PC-9 (cell line): ENCODE data around the gene CDK17. TPM values are rescaled to one million over a fixed set of nuclear protein-coding genes. Genes with fewer than 3 reads are reported as not detected.
"Not testable (repeated sequence)": the region's sequence is repeated elsewhere in the genome, so short reads cannot be mapped to it uniquely, and the experiment has no call there.

Experiments
- BruUV-seq: library from RNA; stranded (reverse); fragments of 400-500 nt; replicated peaks from 2 replicates; lab custom pipeline; 2021; lab: Mats Ljungman, UMichigan
- CTCF ChIA-PET: fragments of 300-600 bp; sonication (Branson Sonifier 250); formaldehyde crosslinking; loops from one replicate; lab custom pipeline; 2022; ENCODE audit warnings: antibody characterized with exemption; lab: Charles Lee
- POLR2A ChIA-PET: fragments of 300-600 bp; sonication (Branson Sonifier 250); formaldehyde crosslinking; loops from one replicate; lab custom pipeline; 2022; ENCODE audit warnings: antibody characterized with exemption; ENCODE audit not compliant: unreplicated experiment; lab: Charles Lee
- DNase-seq, 2 experiments: peaks; one replicate each; pipeline versions ENCODE4 v3.0.0 to v3.0.0-alpha.2; 2015 to 2022; ENCODE audit warnings: mixed read lengths in 1 of 2
- H2AFZ ChIP-seq: fragments of 200-600 bp; sonication (generic); 2 replicates; pipeline ENCODE4 v1.8.1; 2017; ENCODE audit warnings: antibody characterized with exemption
- H3F3A ChIP-seq: fragments of 200-600 bp; sonication (generic); 2 replicates; pipeline ENCODE4 v1.8.1; 2017; ENCODE audit warnings: antibody characterized with exemption, mild to moderate bottlenecking, low read depth; ENCODE audit not compliant: insufficient read depth
- H3K27ac ChIP-seq: fragments of 200-600 bp; sonication (generic); 2 replicates; pipeline ENCODE4 v1.6.1; 2016; ENCODE audit warnings: mixed run types
- H3K27me3 ChIP-seq: fragments of 200-600 bp; sonication (generic); 2 replicates; pipeline ENCODE4 v1.6.1; 2016; ENCODE audit warnings: low read depth, mixed run types; ENCODE audit not compliant: insufficient read depth
- H3K36me3 ChIP-seq: fragments of 200-600 bp; sonication (generic); 2 replicates; pipeline ENCODE4 v1.6.1; 2016; ENCODE audit warnings: low read depth, mixed run types
- H3K4me1 ChIP-seq: fragments of 200-600 bp; sonication (generic); replicated peaks from 2 replicates; pipeline ENCODE4 v1.6.1; 2016; ENCODE audit warnings: mixed run types; ENCODE audit not compliant: insufficient read depth
- H3K4me2 ChIP-seq: fragments of 200-600 bp; sonication (generic); 2 replicates; pipeline ENCODE4 v1.6.1; 2017; ENCODE audit warnings: mixed run types
- H3K4me3 ChIP-seq: fragments of 200-600 bp; sonication (generic); 2 replicates; pipeline ENCODE4 v1.6.1; 2016; ENCODE audit warnings: mixed run types
- H3K79me2 ChIP-seq: fragments of 200-600 bp; sonication (generic); 2 replicates; pipeline ENCODE4 v1.6.1; 2017; ENCODE audit warnings: low read depth, mixed run types
- H3K9me2 ChIP-seq: fragments of 200-600 bp; sonication (generic); 2 replicates; pipeline ENCODE4 v1.8.1; 2017; ENCODE audit warnings: mild to moderate bottlenecking; ENCODE audit not compliant: insufficient read depth
- H3K9me3 ChIP-seq: fragments of 200-600 bp; sonication (generic); 2 replicates; pipeline ENCODE4 v1.8.1; 2016; ENCODE audit warnings: low read depth; ENCODE audit not compliant: insufficient read depth
- H4K20me1 ChIP-seq: fragments of 200-600 bp; sonication (generic); 2 replicates; pipeline ENCODE4 v1.8.1; 2017; ENCODE audit not compliant: insufficient read depth
- EZH2 ChIP-seq: fragments of 200-600 bp; sonication (generic); IDR thresholded peaks from 2 replicates; pipeline ENCODE4 v1.8.0; 2017; ENCODE audit warnings: antibody characterized with exemption, low read depth
- intact Hi-C: fragments of 100-400 bp; cut with micrococcal nuclease; formaldehyde crosslinking; loops from one replicate; pipeline ENCODE4 v1.10.0; 2022; ENCODE audit not compliant: unreplicated experiment
- total RNA-seq: library from RNA; stranded (reverse); gene quantifications from 2 replicates; pipeline ENCODE4 v1.2.3, GENCODE V29; 2021
- TF ChIP-seq, protein P1 (sequence below): fragments of 200-600 bp; sonication (generic); conservative IDR thresholded peaks from 2 replicates; pipeline ENCODE4 v1.6.1; 2017; ENCODE audit warnings: mixed run types, antibody characterized with exemption, mild to moderate bottlenecking, moderate library complexity

Gene CDK17
- total RNA-seq, 1 experiment from 2014 or later, result 29.0 TPM

DNA sequence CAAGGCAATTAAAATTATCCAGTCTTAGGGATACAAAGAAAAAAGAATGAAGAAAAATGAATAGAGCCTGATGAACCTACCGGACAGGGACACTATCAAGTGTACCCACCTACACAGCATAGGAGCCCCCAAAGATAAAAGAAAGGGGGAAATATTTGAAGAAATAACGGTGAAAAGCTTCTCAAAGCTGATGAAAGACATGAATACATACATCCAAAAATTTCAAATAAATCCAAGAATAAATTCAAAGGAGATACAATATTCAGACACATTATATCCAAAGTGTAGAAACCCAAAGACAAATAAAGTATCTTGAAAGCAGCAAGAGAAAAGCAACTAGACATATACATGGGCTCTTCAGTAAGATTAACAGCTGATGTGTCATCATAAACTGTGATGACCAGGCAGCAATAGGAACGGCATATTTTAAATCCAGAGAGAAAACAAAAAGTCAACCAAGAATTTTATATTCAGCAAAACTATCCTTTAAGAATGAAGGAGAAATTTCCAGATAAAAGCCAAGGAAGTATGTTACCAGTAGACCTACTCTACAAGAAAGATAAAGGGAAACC is 56.0 kb downstream of the CDK17 start:
- Histone ChIP-seq H3K27ac (no peak overlapping the region), H3F3A (peaks cover 18% of the 10 kb centered on the region), H4K20me1 (peaks cover 21% of the 10 kb centered on the region), H3K79me2 (peaks cover 86% of the 10 kb centered on the region), H3K9me2 (no peaks in the 10 kb centered on the region), H3K36me3 (peaks cover 13% of the 10 kb centered on the region), H3K9me3 (peaks cover 12% of the 10 kb centered on the region), H2AFZ (no peak overlapping the region), H3K4me2 (no peak overlapping the region), H3K4me3 (no peak overlapping the region), H3K27me3 (no peaks in the 10 kb centered on the region), H3K4me1 (no peaks in the 10 kb centered on the region)
- CTCF ChIA-PET, result no interaction called here
- BruUV-seq, result no TSS peak
- intact Hi-C loops, result no loop called here
- POLR2A ChIA-PET, result no interaction called here
- TF ChIP-seq, protein P1, sequence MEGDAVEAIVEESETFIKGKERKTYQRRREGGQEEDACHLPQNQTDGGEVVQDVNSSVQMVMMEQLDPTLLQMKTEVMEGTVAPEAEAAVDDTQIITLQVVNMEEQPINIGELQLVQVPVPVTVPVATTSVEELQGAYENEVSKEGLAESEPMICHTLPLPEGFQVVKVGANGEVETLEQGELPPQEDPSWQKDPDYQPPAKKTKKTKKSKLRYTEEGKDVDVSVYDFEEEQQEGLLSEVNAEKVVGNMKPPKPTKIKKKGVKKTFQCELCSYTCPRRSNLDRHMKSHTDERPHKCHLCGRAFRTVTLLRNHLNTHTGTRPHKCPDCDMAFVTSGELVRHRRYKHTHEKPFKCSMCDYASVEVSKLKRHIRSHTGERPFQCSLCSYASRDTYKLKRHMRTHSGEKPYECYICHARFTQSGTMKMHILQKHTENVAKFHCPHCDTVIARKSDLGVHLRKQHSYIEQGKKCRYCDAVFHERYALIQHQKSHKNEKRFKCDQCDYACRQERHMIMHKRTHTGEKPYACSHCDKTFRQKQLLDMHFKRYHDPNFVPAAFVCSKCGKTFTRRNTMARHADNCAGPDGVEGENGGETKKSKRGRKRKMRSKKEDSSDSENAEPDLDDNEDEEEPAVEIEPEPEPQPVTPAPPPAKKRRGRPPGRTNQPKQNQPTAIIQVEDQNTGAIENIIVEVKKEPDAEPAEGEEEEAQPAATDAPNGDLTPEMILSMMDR, result no peak
- no peak for TF ChIP-seq EZH2
- no peak for DNase-seq

DNA sequence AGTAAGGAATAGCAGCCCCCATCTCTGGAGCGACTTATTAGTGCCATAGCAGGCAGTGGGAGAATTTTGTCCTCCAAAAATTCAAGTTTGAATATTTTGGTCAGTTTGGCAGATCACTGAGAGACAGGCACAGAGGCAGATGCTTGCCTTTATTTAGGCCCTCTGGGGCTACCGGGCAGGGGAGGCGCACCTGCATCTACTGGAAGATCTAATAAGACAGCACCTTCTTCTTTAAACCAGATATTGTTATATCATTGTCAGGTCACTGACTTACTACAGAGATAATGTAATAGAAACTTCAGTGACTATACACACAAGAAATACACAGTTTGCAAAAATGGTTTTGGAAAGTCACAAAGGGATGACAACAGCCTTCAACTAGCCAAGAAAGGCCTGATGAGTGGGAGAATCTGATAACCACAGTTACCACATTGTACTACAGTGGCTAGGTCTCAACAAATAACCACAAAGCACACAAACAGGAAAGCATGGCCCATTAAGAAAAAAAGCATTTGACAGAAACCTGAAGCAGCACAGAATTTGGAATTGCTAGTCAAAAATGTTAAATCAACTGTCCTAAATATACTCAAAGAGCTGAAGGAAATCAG is 56.8 kb downstream of the CDK17 start:
- Histone ChIP-seq H3K4me2 (no peak overlapping the region), H3K4me1 (no peaks in the 10 kb centered on the region), H3K9me3 (peaks cover 12% of the 10 kb centered on the region), H3K4me3 (no peak overlapping the region), H3F3A (peaks cover 11% of the 10 kb centered on the region), H2AFZ (no peak overlapping the region), H3K27ac (no peak overlapping the region), H3K9me2 (no peaks in the 10 kb centered on the region), H4K20me1 (peaks cover 14% of the 10 kb centered on the region), H3K27me3 (no peaks in the 10 kb centered on the region), H3K36me3 (peaks cover 13% of the 10 kb centered on the region), H3K79me2 (peaks cover 84% of the 10 kb centered on the region)
- CTCF ChIA-PET, result no interaction called here
- DNase-seq, result no peak
- intact Hi-C loops, result no loop called here
- BruUV-seq, result no TSS peak
- TF ChIP-seq, protein P1, result no peak
- no peak for TF ChIP-seq EZH2
- POLR2A ChIA-PET, result no interaction called here

DNA sequence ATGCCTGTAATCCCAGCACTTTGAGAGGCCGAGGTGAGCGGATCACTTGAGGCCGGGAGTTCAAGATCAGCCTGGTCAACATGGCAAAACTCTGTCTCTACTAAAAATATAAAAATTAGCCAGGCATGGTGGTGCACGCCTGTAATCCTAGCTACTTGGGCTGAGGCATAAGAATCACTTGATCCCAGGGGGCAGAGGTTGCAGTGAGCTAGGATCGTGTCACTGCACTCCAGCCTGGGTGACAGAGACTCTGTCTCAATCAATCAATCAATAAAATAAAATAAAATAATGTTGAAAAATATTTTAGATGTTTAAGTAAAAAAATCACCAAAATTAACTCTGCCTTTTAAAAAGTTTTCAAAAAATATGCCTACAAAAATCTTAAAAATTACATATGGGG is 60.6 kb downstream of the CDK17 start:
- peaks cover 16% of the 10 kb centered on the region; the same call in 1 of the 2 replicates for H4K20me1 ChIP-seq
- H3K9me2 ChIP-seq, H3K27me3 ChIP-seq, CTCF ChIA-PET, H3K4me2 ChIP-seq, H3K27ac ChIP-seq, POLR2A ChIA-PET, H2AFZ ChIP-seq, H3K4me1 ChIP-seq, H3K4me3 ChIP-seq, BruUV-seq, H3K9me3 ChIP-seq, intact Hi-C loops, DNase-seq, H3K36me3 ChIP-seq: not testable (repeated sequence)
- peaks cover 82% of the 10 kb centered on the region for H3K79me2 ChIP-seq
- peaks cover 22% of the 10 kb centered on the region for H3F3A ChIP-seq
